HepG2 (cell line): Measurements from ENCODE around the gene DTX2. TPM values are rescaled to one million over a fixed set of nuclear protein-coding genes. Genes with fewer than 3 reads are reported as not detected.

Experiments used
- AKNA ChIP-seq: sonication (generic); formaldehyde crosslinking; IDR thresholded peaks from 2 replicates; pipeline ENCODE4 v1.4.0; 2020; ENCODE audit warnings: missing genetic modification reagents, borderline replicate concordance
- ARNTL ChIP-seq: sonication (generic); formaldehyde crosslinking; IDR thresholded peaks from 2 replicates; pipeline ENCODE4 v1.4.0; 2020; ENCODE audit warnings: mild to moderate bottlenecking, missing genetic modification reagents
- BRD4 ChIP-seq: sonication (generic); formaldehyde crosslinking; IDR thresholded peaks from 2 replicates; pipeline ENCODE4 v1.4.0; 2020; ENCODE audit warnings: missing genetic modification reagents
- FOXM1 ChIP-seq: sonication (generic); formaldehyde crosslinking; IDR thresholded peaks from 2 replicates; pipeline ENCODE4 v1.5.0; 2020; ENCODE audit warnings: missing genetic modification reagents
- NR2F6 ChIP-seq, 2 experiments: IDR thresholded peaks; 2 replicates each; pipeline ENCODE4 v1.6.1; 2016; ENCODE audit warnings: antibody characterized with exemption in 1 of 2, mild to moderate bottlenecking in 1 of 2
- PATZ1 ChIP-seq: sonication (generic); formaldehyde crosslinking; IDR thresholded peaks from 2 replicates; pipeline ENCODE4 v1.4.0; 2020; ENCODE audit warnings: missing genetic modification reagents
- PTBP1 ChIP-seq: fragments of 200-400 bp; formaldehyde crosslinking; IDR thresholded peaks from 2 replicates; pipeline ENCODE4 v1.6.1; 2018; ENCODE audit warnings: low read length, low read depth; ENCODE audit not compliant: poor library complexity, severe bottlenecking
- SMC3 ChIP-seq: IDR thresholded peaks from 2 replicates; pipeline ENCODE4 v1.6.1; 2011; ENCODE audit warnings: low read length, improper control_type of control experiment
- SNRNP70 ChIP-seq: fragments of 200-400 bp; formaldehyde crosslinking; IDR thresholded peaks from 2 replicates; pipeline ENCODE4 v1.6.1; 2017; ENCODE audit warnings: mild to moderate bottlenecking, low read depth, low read length, moderate library complexity
- TCF12 ChIP-seq, 2 experiments: fragments of 450-650 bp in 1 of 2; sonication (generic) in 1 of 2; formaldehyde crosslinking in 1 of 2; IDR thresholded peaks; 2 replicates each; pipeline versions ENCODE4 v1.6.1 to v1.8.0; 2017 to 2022; ENCODE audit warnings: antibody characterized with exemption in 1 of 2, mild to moderate bottlenecking in 1 of 2, missing genetic modification reagents in 1 of 2, moderate library complexity in 1 of 2
- USF2 ChIP-seq, 2 experiments: sonication (generic) in 1 of 2; formaldehyde crosslinking in 1 of 2; IDR thresholded peaks; 2 replicates each; pipeline versions ENCODE4 v1.5.1 to v1.6.1; 2011 to 2020; ENCODE audit warnings: borderline replicate concordance in 1 of 2, low read depth in 1 of 2, low read length in 1 of 2, mild to moderate bottlenecking in 1 of 2, missing genetic modification reagents in 1 of 2, moderate library complexity in 1 of 2
- ZNF207 ChIP-seq: fragments of 450-650 bp; IDR thresholded peaks from 2 replicates; pipeline ENCODE4 v1.6.1; 2016; ENCODE audit warnings: antibody characterized with exemption, borderline replicate concordance
- ZNF782 ChIP-seq: sonication (generic); formaldehyde crosslinking; IDR thresholded peaks from 2 replicates; pipeline ENCODE4 v1.4.0; 2020; ENCODE audit warnings: missing genetic modification reagents, mild to moderate bottlenecking, borderline replicate concordance
- ZNF800 ChIP-seq: sonication (generic); formaldehyde crosslinking; IDR thresholded peaks from 2 replicates; pipeline ENCODE4 v1.4.0; 2020; ENCODE audit warnings: missing genetic modification reagents
- polyA plus RNA-seq, 8 experiments: library from polyadenylated mRNA; depleted of rRNA in 3 of 8; stranded (reverse) in 7 of 8; unstranded in 1 of 8; fragments of >200 nt; fragmentation: Illumina TruSeq in 4 of 8; extraction: Trizol in 4 of 8; gene quantifications; 2 replicates each; pipeline versions ENCODE4 v1.2.1 to v1.2.3, GENCODE V29; 2011 to 2016; ENCODE audit warnings: low read depth in 4 of 8, missing spikeins in 1 of 8, mixed read lengths in 1 of 8; ENCODE audit not compliant: insufficient read depth in 1 of 8
- total RNA-seq, 5 experiments: library from RNA; depleted of rRNA; stranded (reverse); fragments of >200 nt; fragmentation: Illumina TruSeq; extraction: Trizol; gene quantifications; 2 replicates each; pipeline ENCODE4 v1.2.3, GENCODE V29; 2016; ENCODE audit warnings: low read depth in 1 of 5

DTX2 gene
- total and polyA plus RNA-seq, 2 of the 13 experiments (the other 11 are each of a cell fraction or from before 2014, with no cell fraction given): 5.5 to 6.2 TPM

- TF ChIP-seq USF2 (IDR thresholded peaks at IDR 0.05; ENCODE audit: low read depth, low read length): no peak
- TF ChIP-seq USF2 (CRISPR knock-in tag; IDR thresholded peaks at IDR 0.05; ENCODE audit: borderline replicate concordance): no peak
- TF ChIP-seq FOXM1 (CRISPR knock-in tag): no peak
- no peak for TF ChIP-seq ZNF782
- no peak for TF ChIP-seq TCF12 (IDR thresholded peaks at IDR 0.05)
- no peak for TF ChIP-seq TCF12 (CRISPR knock-in tag; IDR thresholded peaks at IDR 0.05)
- no peak for TF ChIP-seq ZNF800 (CRISPR knock-in tag)
- no peak for TF ChIP-seq NR2F6 (IDR thresholded peaks at IDR 0.05)
- TF ChIP-seq NR2F6 (CRISPR knock-in tag; IDR thresholded peaks at IDR 0.05): 0 out of 2 replicates have a peak, but pooled peaks have one; percentile 20
- no peak for TF ChIP-seq SNRNP70
- TF ChIP-seq PATZ1 (CRISPR knock-in tag): no peak
- 0 out of 2 replicates have a peak, but pooled peaks have one; percentile 32 for TF ChIP-seq ARNTL (CRISPR knock-in tag)
- TF ChIP-seq PTBP1: no peak
- no peak for TF ChIP-seq BRD4 (CRISPR knock-in tag)
- no peak for TF ChIP-seq SMC3
- no peak for TF ChIP-seq AKNA
- no peak for TF ChIP-seq ZNF207
- TF ChIP-seq, all 625 proteins: peak for 5
Measured at GRCh38 chr7:76514926-76515771, 53.6 kb downstream of the DTX2 start (continued).
